GM13976 (cell line): ENCODE data around the gene VEZT.

Source experiments
- DNase-seq: peaks from one replicate; pipeline ENCODE4 v3.0.0; 2012; ENCODE audit warnings: low spot score
- CTCF ChIP-seq: IDR thresholded peaks from 2 replicates; pipeline ENCODE4 v1.5.1; 2012; ENCODE audit warnings: borderline replicate concordance, mild to moderate bottlenecking; ENCODE audit not compliant: insufficient read depth; ENCODE audit errors: extremely low read depth, missing control alignments, control extremely low read depth
- in situ Hi-C: fragments of 300-500 bp; cut with MboI; formaldehyde crosslinking; loops from one replicate; pipeline ENCODE4 v1.12.0; 2022; ENCODE audit warnings: low sequenced_read_pairs, mixed read lengths, inconsistent platforms; ENCODE audit not compliant: unreplicated experiment

The VEZT gene

GRCh38 chr12:95326855-95327254 lies 109.2 kb downstream of the VEZT start:
- DNase-seq = no peak
- TF ChIP-seq CTCF = no peak
- in situ Hi-C loops = no loop called here

GRCh38 chr12:95328708-95329107 lies 111.1 kb downstream of the VEZT start:
- no peak for DNase-seq
- in situ Hi-C loops = no loop called here

GRCh38 chr12:95335948-95336347 lies 118.3 kb downstream of the VEZT start:
- DNase-seq = no peak
- in situ Hi-C loops = no loop called here
- no peak for TF ChIP-seq CTCF

More at GRCh38 chr12:95328708-95329107, 111.1 kb downstream of the VEZT start:
- no peak for TF ChIP-seq CTCF

- no peak for DNase-seq
- TF ChIP-seq CTCF = no peak
- in situ Hi-C loops = no loop called here
Observed at GRCh38 chr12:95336387-95337067, 118.9 kb downstream of the VEZT start.

GRCh38 chr12:95337146-95337545 lies 119.5 kb downstream of the VEZT start:
- no peak for TF ChIP-seq CTCF
- DNase-seq = no peak
- in situ Hi-C loops = no loop called here

- in situ Hi-C loops = no loop called here
- no peak for DNase-seq
- no peak for TF ChIP-seq CTCF
Observed at GRCh38 chr12:95339086-95339788, 121.6 kb downstream of the VEZT start.

GRCh38 chr12:95342008-95342407 lies 124.4 kb downstream of the VEZT start:
- in situ Hi-C loops = no loop called here
- TF ChIP-seq CTCF = no peak
- DNase-seq = no peak
